ENCODE measurements around the gene ATP2B2.

ATP2B2 gene

GRCh38 chr3:10448544-10448943 is 56.8 kb downstream of the ATP2B2 start:
- no peak for DNase-seq (ENCODE audit: low read depth)

GRCh38 chr3:10447527-10448260 is 57.7 kb downstream of the ATP2B2 start:
- DNase-seq (ENCODE audit: low read depth), result no peak

GRCh38 chr3:10447110-10447509 is 58.3 kb downstream of the ATP2B2 start:
- DNase-seq (ENCODE audit: low read depth), result no peak

GRCh38 chr3:10445561-10446175 is 59.7 kb downstream of the ATP2B2 start:
- DNase-seq (ENCODE audit: low read depth), result no peak

GRCh38 chr3:10444511-10444910 is 60.9 kb downstream of the ATP2B2 start:
- no peak for DNase-seq (ENCODE audit: low read depth)

GRCh38 chr3:10444110-10444429 is 61.3 kb downstream of the ATP2B2 start:
- DNase-seq (ENCODE audit: low read depth), result no peak

GRCh38 chr3:10443272-10444109 is 61.9 kb downstream of the ATP2B2 start:
- no peak for DNase-seq (ENCODE audit: low read depth)

GRCh38 chr3:10442151-10442795 is 63.1 kb downstream of the ATP2B2 start:
- peak; percentile 57 for DNase-seq (ENCODE audit: low read depth)

- no peak for DNase-seq (ENCODE audit: low read depth)
These were observed 64.7 kb downstream of the ATP2B2 start for GRCh38 chr3:10440684-10441083.

- DNase-seq (ENCODE audit: low read depth), result no peak
These were observed 66.3 kb downstream of the ATP2B2 start for GRCh38 chr3:10438902-10439610.

- DNase-seq (ENCODE audit: low read depth), result peak; percentile 43
These were observed 67.1 kb downstream of the ATP2B2 start for GRCh38 chr3:10437995-10438901.

- peak; percentile 37 for DNase-seq (ENCODE audit: low read depth)
These were observed 68.0 kb downstream of the ATP2B2 start for GRCh38 chr3:10437272-10437994.

- DNase-seq (ENCODE audit: low read depth), result no peak
These were observed 69.5 kb downstream of the ATP2B2 start for GRCh38 chr3:10435850-10436249.

- no peak for DNase-seq (ENCODE audit: low read depth)
These were observed 70.4 kb downstream of the ATP2B2 start for GRCh38 chr3:10434938-10435336.

- no peak for DNase-seq (ENCODE audit: low read depth)
These were observed 71.0 kb downstream of the ATP2B2 start for GRCh38 chr3:10434144-10434937.

GRCh38 chr3:10432931-10433330 is 72.5 kb downstream of the ATP2B2 start:
- no peak for DNase-seq (ENCODE audit: low read depth)

GRCh38 chr3:10432156-10432845 is 73.1 kb downstream of the ATP2B2 start:
- no peak for DNase-seq (ENCODE audit: low read depth)

- DNase-seq (ENCODE audit: low read depth), result no peak
These were observed 74.6 kb downstream of the ATP2B2 start for GRCh38 chr3:10430805-10431204.

Measured in stromal cell of bone marrow (primary cell).